HCT116 (cell line): ENCODE measurements around the gene LSS. TPM values are rescaled to one million over a fixed set of nuclear protein-coding genes. Genes with fewer than 3 reads are reported as not detected.
"Not testable (repeated sequence)": the region's sequence is repeated elsewhere in the genome, so short reads cannot be mapped to it uniquely, and the experiment has no call there.

Source experiments
- ATAC-seq: fragments of 200-7000 bp; cut with Tn5 transposase; 2 replicates; pipeline ENCODE4 v1.9.1; 2020; ENCODE audit warnings: mild to moderate bottlenecking, moderate library complexity
- BruUV-seq: library from RNA; stranded (reverse); fragments of 400-500 nt; replicated peaks from 2 replicates; lab custom pipeline; 2021; lab: Mats Ljungman, UMichigan
- CTCF ChIA-PET: fragments of 300-600 bp; sonication (Branson Sonifier 250); formaldehyde crosslinking; loops from one replicate; lab custom pipeline; 2021; ENCODE audit warnings: antibody characterized with exemption; lab: Charles Lee
- POLR2A ChIA-PET: fragments of 300-600, 350-600 bp; sonication (Branson Sonifier 250); formaldehyde crosslinking; loops from one replicate; lab custom pipeline; 2021; ENCODE audit warnings: antibody characterized with exemption; lab: Charles Lee
- RAD21 ChIA-PET, 2 experiments: fragments of 300-600 bp; sonication (Branson Sonifier 250); formaldehyde crosslinking; loops; one replicate each; lab custom pipeline; 2023; ENCODE audit warnings: low total read pairs in 2 of 2; ENCODE audit not compliant: uncharacterized antibody in 2 of 2, unreplicated experiment in 2 of 2, low non-redundant PET in 1 of 2; lab: Charles Lee
- DNase-seq: peaks from one replicate; pipeline ENCODE4 v3.0.0-alpha.2; 2010; ENCODE audit warnings: low read depth, low spot score
- H2AFZ ChIP-seq: fragments of 200-600 bp; shearing (Covaris generic), sonication (generic); 2 replicates; pipeline ENCODE4 v1.6.1; 2017; ENCODE audit warnings: low read depth, mixed run types, mixed read lengths, antibody characterized with exemption, low read length; ENCODE audit not compliant: poor library complexity, severe bottlenecking
- H3K27ac ChIP-seq: 2 replicates; pipeline ENCODE4 v1.5.1; 2012; ENCODE audit warnings: low read depth, low read length
- H3K27me3 ChIP-seq: fragments of 200-600 bp; sonication (generic); 2 replicates; pipeline ENCODE4 v1.6.1; 2016; ENCODE audit warnings: mixed run types, low read length, mixed read lengths; ENCODE audit not compliant: insufficient read depth
- H3K36me3 ChIP-seq, 2 experiments: fragments of 200-500 bp in 1 of 2; fragments of 200-600 bp in 1 of 2; sonication (Bioruptor generic) in 1 of 2; sonication (generic) in 1 of 2; 2 replicates each; pipeline versions ENCODE4 v1.5.1 to v1.6.1; 2014 to 2016; ENCODE audit warnings: low read length in 2 of 2, inconsistent platforms in 1 of 2, mixed read lengths in 1 of 2, mixed run types in 1 of 2; ENCODE audit not compliant: insufficient read depth in 2 of 2, control insufficient read depth in 1 of 2
- H3K4me1 ChIP-seq, 2 experiments: fragments of 200-600 bp in 1 of 2; sonication (generic) in 1 of 2; 2 replicates each; pipeline versions ENCODE4 v1.5.1 to v1.6.1; 2012 to 2017; ENCODE audit warnings: low read length in 2 of 2, inconsistent platforms in 1 of 2, mild to moderate bottlenecking in 1 of 2, mixed read lengths in 1 of 2, mixed run types in 1 of 2, moderate library complexity in 1 of 2; ENCODE audit not compliant: insufficient read depth in 2 of 2, control insufficient read depth in 1 of 2
- H3K4me2 ChIP-seq: fragments of 200-600 bp; sonication (generic); 2 replicates; pipeline ENCODE4 v1.6.1; 2017; ENCODE audit warnings: mixed run types, low read length, mixed read lengths
- H3K4me3 ChIP-seq, 2 experiments: fragments of 200-600 bp in 1 of 2; sonication (generic) in 1 of 2; replicated peaks in 1 of 2; 2 replicates each; pipeline ENCODE4 v1.5.1; 2011 to 2016; ENCODE audit warnings: low read length in 2 of 2, control low read depth in 1 of 2, low read depth in 1 of 2, mild to moderate bottlenecking in 1 of 2, mixed read lengths in 1 of 2, mixed run types in 1 of 2
- H3K79me2 ChIP-seq: fragments of 200-600 bp; sonication (generic); 2 replicates; pipeline ENCODE4 v1.6.1; 2017; ENCODE audit warnings: mild to moderate bottlenecking, mixed run types, low read length, moderate library complexity, mixed read lengths; ENCODE audit not compliant: insufficient read depth
- H3K9ac ChIP-seq: fragments of 200-600 bp; sonication (generic); 2 replicates; pipeline ENCODE4 v1.6.1; 2016; ENCODE audit warnings: low read length, mixed read lengths
- H3K9me2 ChIP-seq: fragments of 200-600 bp; sonication (generic), shearing (Covaris generic); 2 replicates; pipeline ENCODE4 v1.6.1; 2017; ENCODE audit warnings: mixed run types, mild to moderate bottlenecking, moderate library complexity; ENCODE audit not compliant: insufficient read depth
- H3K9me3 ChIP-seq, 2 experiments: fragments of 200-500 bp in 1 of 2; fragments of 200-600 bp in 1 of 2; sonication (Bioruptor generic) in 1 of 2; sonication (generic) in 1 of 2; 2 replicates each; pipeline ENCODE4 v1.6.1; 2014 to 2017; ENCODE audit warnings: low read length in 2 of 2, mixed read lengths in 2 of 2, inconsistent platforms in 1 of 2, low read depth in 1 of 2, mild to moderate bottlenecking in 1 of 2, mixed run types in 1 of 2, moderate library complexity in 1 of 2; ENCODE audit not compliant: control insufficient read depth in 1 of 2, insufficient read depth in 1 of 2
- H4K20me1 ChIP-seq: fragments of 200-600 bp; sonication (generic), shearing (Covaris generic); 2 replicates; pipeline ENCODE4 v1.6.1; 2017; ENCODE audit warnings: mixed run types, mild to moderate bottlenecking, moderate library complexity; ENCODE audit not compliant: insufficient read depth
- CTCF ChIP-seq, 3 experiments: fragments of 200-600 bp in 1 of 3; sonication (generic) in 1 of 3; IDR thresholded peaks in 2 of 3; conservative IDR thresholded peaks in 1 of 3; 2 replicates each; pipeline ENCODE4 v1.5.1; 2012 to 2017; ENCODE audit warnings: low read depth in 2 of 3, low read length in 2 of 3, antibody characterized with exemption in 1 of 3, borderline replicate concordance in 1 of 3, control low read depth in 1 of 3, mild to moderate bottlenecking in 1 of 3, mixed read lengths in 1 of 3, mixed run types in 1 of 3, moderate library complexity in 1 of 3; ENCODE audit not compliant: insufficient read depth in 1 of 3
- EZH2 ChIP-seq: fragments of 200-600 bp; sonication (generic); IDR thresholded peaks from 2 replicates; pipeline ENCODE4 v1.6.1; 2017; ENCODE audit warnings: antibody characterized with exemption, mixed run types
- JUND ChIP-seq: IDR thresholded peaks from 2 replicates; pipeline ENCODE4 v1.6.1; 2012
- POLR2A ChIP-seq: IDR thresholded peaks from 2 replicates; pipeline ENCODE4 v1.7.0; 2011; ENCODE audit warnings: borderline replicate concordance; ENCODE audit not compliant: insufficient read depth, insufficient read length; ENCODE audit errors: extremely low read depth
- RAD21 ChIP-seq: IDR thresholded peaks from 2 replicates; pipeline ENCODE4 v1.6.1; 2012; ENCODE audit warnings: low read depth, mild to moderate bottlenecking
- SRF ChIP-seq: IDR thresholded peaks from 2 replicates; pipeline ENCODE4 v1.6.1; 2012; ENCODE audit warnings: low read depth
- TCF7L2 ChIP-seq: IDR thresholded peaks from 2 replicates; pipeline ENCODE4 v1.7.0; 2011; ENCODE audit warnings: borderline replicate concordance, inconsistent platforms; ENCODE audit not compliant: insufficient read depth, insufficient read length; ENCODE audit errors: extremely low read depth
- YY1 ChIP-seq: IDR thresholded peaks from 2 replicates; pipeline ENCODE4 v1.6.1; 2011; ENCODE audit warnings: low read length, low read depth, moderate library complexity, mild to moderate bottlenecking; ENCODE audit not compliant: insufficient replicate concordance; ENCODE audit errors: extremely low read depth
- ZFX ChIP-seq: fragments of 450-650 bp; IDR thresholded peaks from 2 replicates; pipeline ENCODE4 v1.6.1; 2017
- ZNF274 ChIP-seq: fragments of 200-500 bp; sonication (Bioruptor generic); IDR thresholded peaks from 2 replicates; pipeline ENCODE4 v1.6.1; 2014; ENCODE audit warnings: mild to moderate bottlenecking, low read depth, low read length, inconsistent platforms
- intact Hi-C: fragments of 100-400 bp; cut with micrococcal nuclease; formaldehyde crosslinking; loops from 2 replicates; pipeline ENCODE4 v1.10.0; 2022
- total RNA-seq: library from RNA; stranded (reverse); gene quantifications from one replicate; pipeline ENCODE4 v1.2.1, GENCODE V29; 2021; ENCODE audit not compliant: unreplicated experiment

Gene LSS
- total RNA-seq, 1 experiment from 2014 or later: 44.7 TPM

GRCh38 chr21:46183910-46184624 lies 44.5 kb downstream of the LSS start, which contains the start of gene SPATC1L (continued):
- TF ChIP-seq TCF7L2: no peak

GRCh38 chr21:46183337-46183909 lies 45.2 kb downstream of the LSS start:
- H2AFZ ChIP-seq, H3K27me3 ChIP-seq, CTCF ChIA-PET, H3K9me2 ChIP-seq, H3K9me3 ChIP-seq, ATAC-seq, H3K4me2 ChIP-seq, BruUV-seq, intact Hi-C loops, H3K27ac ChIP-seq, H3K4me1 ChIP-seq, H3K4me3 ChIP-seq, H3K9ac ChIP-seq, RAD21 ChIA-PET, H3K36me3 ChIP-seq, H3K79me2 ChIP-seq, POLR2A ChIA-PET, DNase-seq, H4K20me1 ChIP-seq: not testable (repeated sequence)

- Histone ChIP-seq H3K27me3 (no peaks in the 10 kb centered on the region), H3K4me3 (no peak overlapping the region), H3K9ac (no peak overlapping the region), H3K9me2 (no peaks in the 10 kb centered on the region), H3K27ac (no peak overlapping the region), H3K79me2 (no peaks in the 10 kb centered on the region), H3K36me3 (no peaks in the 10 kb centered on the region), H3K9me3 (no peaks in the 10 kb centered on the region), H3K4me2 (no peak overlapping the region), H4K20me1 (no peaks in the 10 kb centered on the region), H3K4me1 (peaks cover 0 to under 1% of the 10 kb centered on the region in 2 experiments; a peak in 2 of 4 replicates), H2AFZ (no peak overlapping the region)
- DNase-seq (no peak), ATAC-seq (no peak)
- ChIA-PET RAD21 (no interaction called here), CTCF (no interaction called here), POLR2A (no interaction called here)
- intact Hi-C loops: no loop called here
- BruUV-seq: no TSS peak
- TF ChIP-seq ZNF274 (no peak), CTCF (IDR thresholded peaks at IDR 0.05 in 2 of 3, conservative IDR thresholded peaks at IDR 0.05 in 1 of 3; ENCODE audit: borderline replicate concordance in 1 of 3, insufficient read depth in 1 of 3, low read depth in 2 of 3, low read length in 2 of 3) (no peak), YY1 (no peak), EZH2 (no peak), TCF7L2 (no peak), SRF (no peak), RAD21 (no peak), JUND (no peak), ZFX (no peak), POLR2A (no peak)
Observed at GRCh38 chr21:46182548-46183336, 45.8 kb downstream of the LSS start.
